Tibial artery (tissue), 4 donors: Measurements from ENCODE around the gene SLC38A11.

ENCODE experiments used
- DNase-seq, 2 donors: peaks; one replicate each; pipeline ENCODE4 v3.0.0-alpha.2; 2019
- H3K27ac ChIP-seq, 2 donors: fragments of 200-600 bp; sonication (generic) in 1 of 2; 1 replicate in 1 of 2; 2 replicates in 1 of 2; pipeline ENCODE4 v1.5.1; 2018 to 2019; ENCODE audit warnings: mild to moderate bottlenecking in 1 of 2
- H3K27me3 ChIP-seq, 2 donors: fragments of 200-600 bp; sonication (generic) in 1 of 2; one replicate each; pipeline versions ENCODE4 v1.5.1 to v1.6.0; 2016 to 2019
- H3K36me3 ChIP-seq, 3 donors: fragments of 200-600 bp; sonication (generic) in 2 of 3; one replicate each; pipeline ENCODE4 v1.5.1; 2016 to 2019; ENCODE audit warnings: mild to moderate bottlenecking in 2 of 3
- H3K4me1 ChIP-seq, 4 donors: fragments of 200-600 bp; sonication (generic) in 2 of 4; 1 replicate in 3 of 4; 2 replicates in 1 of 4; pipeline ENCODE4 v1.5.1; 2016 to 2019
- H3K4me3 ChIP-seq, 2 donors: fragments of 200-600 bp; sonication (generic) in 1 of 2; 1 replicate in 1 of 2; 2 replicates in 1 of 2; pipeline ENCODE4 v1.5.1; 2018 to 2019; ENCODE audit warnings: mild to moderate bottlenecking in 2 of 2
- H3K9me3 ChIP-seq, 3 donors: fragments of 200-600 bp; sonication (generic) in 1 of 3; one replicate each; pipeline ENCODE4 v1.5.1; 2016 to 2019
- CTCF ChIP-seq, 2 experiments: fragments of 200-600 bp in 1 of 2; fragments of 450-650 bp in 1 of 2; IDR thresholded peaks; one replicate each; pipeline ENCODE4 v1.5.1; 2017 to 2019; ENCODE audit warnings: antibody characterized with exemption in 2 of 2, mild to moderate bottlenecking in 1 of 2, moderate library complexity in 1 of 2
- intact Hi-C: fragments of 100-400 bp; cut with DNase I; formaldehyde crosslinking; loops from one replicate; pipeline ENCODE4 v1.15.0; 2023; ENCODE audit warnings: low total_unique reads

Gene SLC38A11

DNA sequence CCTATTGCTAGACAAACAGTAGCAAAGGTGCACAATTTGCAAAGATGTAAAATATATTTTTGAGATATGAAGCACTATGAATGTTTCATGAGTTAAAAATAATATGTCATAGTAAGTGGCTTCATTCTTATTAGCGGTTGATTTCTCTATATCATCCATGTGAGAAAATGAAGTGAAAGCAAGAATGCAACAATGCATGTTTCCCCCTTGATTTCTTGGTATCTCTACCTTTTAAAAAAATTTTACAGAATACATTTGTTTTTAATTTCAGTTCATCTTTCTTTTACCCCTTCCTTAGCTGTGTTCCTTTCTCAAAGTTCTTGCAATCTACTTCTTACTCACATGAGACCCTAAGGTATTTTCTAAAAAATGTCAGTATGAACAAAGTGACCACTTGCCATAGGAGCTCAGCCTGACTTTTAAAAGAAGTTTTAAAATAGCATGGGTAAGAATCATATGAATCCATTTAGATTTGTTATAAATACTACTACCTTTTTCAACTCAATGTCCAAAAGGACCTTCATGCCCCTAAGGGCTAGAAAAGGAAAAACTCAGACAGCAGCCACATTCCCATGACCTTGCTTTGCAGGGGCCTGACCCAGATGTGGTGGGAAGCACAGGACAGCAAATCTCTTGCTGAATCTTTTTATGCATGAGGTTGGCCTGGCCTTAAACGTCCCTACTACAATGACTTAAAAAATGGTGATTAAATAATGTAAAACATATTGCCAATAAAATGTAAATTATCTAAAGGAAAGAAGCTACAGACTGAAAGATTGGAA is 14.8 kb upstream of the SLC38A11 start:
- Histone ChIP-seq H3K27me3 (no peaks in the 10 kb centered on the region), H3K9me3 (no peaks in the 10 kb centered on the region), H3K4me1 (no peaks in the 10 kb centered on the region), H3K27ac (no peak overlapping the region), H3K4me3 (no peak overlapping the region), H3K36me3 (no peaks in the 10 kb centered on the region)
- intact Hi-C loops: no loop called here
- DNase-seq: no peak
- no peak for TF ChIP-seq CTCF (IDR thresholded peaks at IDR 0.05)

DNA sequence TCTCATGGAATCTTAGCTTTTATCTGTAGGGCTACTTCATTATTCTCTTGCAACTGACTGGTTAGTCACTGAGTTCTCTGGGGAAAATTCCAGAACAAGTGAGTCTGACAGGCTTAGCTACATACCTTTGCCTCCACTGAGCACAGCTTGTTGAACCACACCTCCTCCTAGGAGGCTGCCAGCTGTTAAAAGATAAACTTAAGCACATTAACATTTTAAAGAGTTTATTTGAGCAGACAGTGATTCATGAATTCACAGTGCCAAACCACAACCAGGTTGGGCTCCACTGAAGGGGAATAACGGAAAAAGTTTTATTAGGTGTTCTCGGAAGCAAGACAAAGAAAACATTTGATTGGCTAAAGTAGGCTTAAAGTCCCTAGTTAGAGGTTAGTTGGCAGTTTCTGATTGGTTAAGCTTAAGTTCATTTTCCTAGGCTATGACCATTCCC is 12.5 kb upstream of the SLC38A11 start:
- no peaks in the 10 kb centered on the region for H3K4me1 ChIP-seq
- no peak for TF ChIP-seq CTCF (IDR thresholded peaks at IDR 0.05)
- H3K36me3 ChIP-seq: no peaks in the 10 kb centered on the region
- H3K9me3 ChIP-seq: no peaks in the 10 kb centered on the region
- no peak overlapping the region for H3K27ac ChIP-seq
- no peak overlapping the region for H3K4me3 ChIP-seq
- intact Hi-C loops: no loop called here
- H3K27me3 ChIP-seq: no peaks in the 10 kb centered on the region
- DNase-seq: no peak

- Histone ChIP-seq H3K9me3 (no peaks in the 10 kb centered on the region), H3K4me1 (no peaks in the 10 kb centered on the region), H3K4me3 (no peak overlapping the region), H3K36me3 (no peaks in the 10 kb centered on the region), H3K27ac (no peak overlapping the region), H3K27me3 (no peaks in the 10 kb centered on the region)
- no peak for TF ChIP-seq CTCF (IDR thresholded peaks at IDR 0.05)
- DNase-seq: no peak
- intact Hi-C loops: no loop called here
Measured at GRCh38 chr2:164967361-164967760, 12.0 kb upstream of the SLC38A11 start.

- Histone ChIP-seq H3K27ac (no peak overlapping the region), H3K4me3 (no peak overlapping the region), H3K36me3 (no peaks in the 10 kb centered on the region), H3K27me3 (no peaks in the 10 kb centered on the region), H3K9me3 (no peaks in the 10 kb centered on the region), H3K4me1 (no peaks in the 10 kb centered on the region)
- DNase-seq: no peak
- TF ChIP-seq CTCF (IDR thresholded peaks at IDR 0.05): no peak
- intact Hi-C loops: no loop called here
Measured at GRCh38 chr2:164964700-164965099, 9.4 kb upstream of the SLC38A11 start.

- no peak for DNase-seq
- Histone ChIP-seq H3K4me1 (peaks cover 0 to 6% (median 5%) of the 10 kb centered on the region in 4 donors), H3K36me3 (no peaks in the 10 kb centered on the region), H3K4me3 (no peak overlapping the region), H3K9me3 (no peaks in the 10 kb centered on the region), H3K27ac (no peak overlapping the region), H3K27me3 (no peaks in the 10 kb centered on the region)
- intact Hi-C loops: no loop called here
- no peak for TF ChIP-seq CTCF (IDR thresholded peaks at IDR 0.05)
Measured at GRCh38 chr2:164960159-164960558, 4.8 kb upstream of the SLC38A11 start.
